ENCODE results near the gene CMSS1. TPM values are rescaled to one million over a fixed set of nuclear protein-coding genes. Genes with fewer than 3 reads are reported as not detected.

CMSS1 gene
- total RNA-seq, 1 experiment from 2014 or later, result 86.3 TPM

GRCh38 chr3:100007313-100007712, 189.7 kb downstream of the CMSS1 start:
- BruUV-seq (replicated peaks), result no TSS peak
- TF ChIP-seq SIN3A (IDR thresholded peaks at IDR 0.05; ENCODE audit: borderline replicate concordance, insufficient read depth, low read depth, low read length) (no peak), CTCF (IDR thresholded peaks at IDR 0.05) (no peak), TCF7L2 (IDR thresholded peaks at IDR 0.05; ENCODE audit: low read depth, low read length) (no peak)
- intact Hi-C loops (cut with micrococcal nuclease; ENCODE audit: unreplicated experiment), result no loop called here
- in situ Hi-C loops (cut with HindIII; ENCODE audit: low pct_unique_long_range_greater_than_20kb, low sequenced_read_pairs), result no loop called here
- H3K4me1 ChIP-seq (ENCODE audit: control insufficient read depth, insufficient read depth, low read length), result peaks cover 23% of the 10 kb centered on the region
- no peak overlapping the region for H3K4me3 ChIP-seq (ENCODE audit: low read depth in 2 of 2, low read length in 2 of 2)
- ChIA-PET POLR2A (no interaction called here), CTCF (no interaction called here)
- no peaks in the 10 kb centered on the region for H3K27me3 ChIP-seq (ENCODE audit: control insufficient read depth, insufficient read depth, low read length)
- ATAC-seq, result no peak
- H3K36me3 ChIP-seq (ENCODE audit: control insufficient read depth, insufficient read depth, low read length), result no peaks in the 10 kb centered on the region
- H3K27ac ChIP-seq (ENCODE audit: low read length), result peak overlapping the region; percentile 29
- DNase-seq (ENCODE audit: low read depth, low spot score), result no peak
- H3K9me3 ChIP-seq (ENCODE audit: control insufficient read depth, insufficient read depth, low read depth, low read length), result no peaks in the 10 kb centered on the region

- intact Hi-C loops (cut with micrococcal nuclease; ENCODE audit: unreplicated experiment) (no loop called here), in situ Hi-C loops (cut with HindIII; ENCODE audit: low pct_unique_long_range_greater_than_20kb, low sequenced_read_pairs) (no loop called here)
- ATAC-seq (no peak), DNase-seq (ENCODE audit: low read depth, low spot score) (no peak)
- Histone ChIP-seq H3K27me3 (ENCODE audit: control insufficient read depth, insufficient read depth, low read length) (no peaks in the 10 kb centered on the region), H3K27ac (ENCODE audit: low read length) (peak overlapping the region; percentile 29; the same call in 1 of the 2 replicates), H3K4me3 (ENCODE audit: low read depth in 2 of 2, low read length in 2 of 2) (no peak overlapping the region), H3K36me3 (ENCODE audit: control insufficient read depth, insufficient read depth, low read length) (no peaks in the 10 kb centered on the region), H3K4me1 (ENCODE audit: control insufficient read depth, insufficient read depth, low read length) (peaks cover 19% of the 10 kb centered on the region), H3K9me3 (ENCODE audit: control insufficient read depth, insufficient read depth, low read depth, low read length) (no peaks in the 10 kb centered on the region)
- ChIA-PET CTCF (no interaction called here), POLR2A (no interaction called here)
- TF ChIP-seq TCF7L2 (IDR thresholded peaks at IDR 0.05; ENCODE audit: low read depth, low read length) (no peak), SIN3A (IDR thresholded peaks at IDR 0.05; ENCODE audit: borderline replicate concordance, insufficient read depth, low read depth, low read length) (no peak), REST (IDR thresholded peaks at IDR 0.05; ENCODE audit: insufficient read depth in 1 of 2, low read depth in 2 of 2, low read length in 1 of 2) (no peak), CTCF (IDR thresholded peaks at IDR 0.05) (no peak), POLR2AphosphoS5 (IDR thresholded peaks at IDR 0.05; ENCODE audit: low read depth, low read length) (no peak)
- no TSS peak for BruUV-seq (replicated peaks)
These were observed 190.5 kb downstream of the CMSS1 start for GRCh38 chr3:100008081-100008698.
